H9 (cell line): ENCODE data around the gene SRGN. TPM values are rescaled to one million over a fixed set of nuclear protein-coding genes. Genes with fewer than 3 reads are reported as not detected.

Source experiments
- DNase-seq: peaks from one replicate; pipeline ENCODE4 v3.0.0-alpha.2; 2017
- H2AFZ ChIP-seq: one replicate; pipeline ENCODE4 v1.6.1; 2013; ENCODE audit warnings: mild to moderate bottlenecking, low read length, control low read depth, moderate library complexity
- H2AK5ac ChIP-seq: 2 replicates; pipeline ENCODE4 v1.6.1; 2013; ENCODE audit warnings: low read length, control low read depth, mixed read lengths; ENCODE audit not compliant: insufficient read length
- H2BK120ac ChIP-seq: one replicate; pipeline ENCODE4 v1.6.1; 2013; ENCODE audit warnings: low read depth, mild to moderate bottlenecking, low read length, control low read depth, inconsistent platforms; ENCODE audit not compliant: poor library complexity, severe bottlenecking
- H2BK12ac ChIP-seq: 2 replicates; pipeline ENCODE4 v1.6.1; 2013; ENCODE audit warnings: low read length, control low read depth, mixed read lengths, low read depth; ENCODE audit not compliant: insufficient read length
- H2BK15ac ChIP-seq: 2 replicates; pipeline ENCODE4 v1.6.1; 2013; ENCODE audit warnings: low read depth, low read length, control low read depth
- H2BK20ac ChIP-seq: one replicate; pipeline ENCODE4 v1.6.1; 2013; ENCODE audit warnings: low read depth, mild to moderate bottlenecking, low read length, control low read depth, inconsistent platforms; ENCODE audit not compliant: poor library complexity, severe bottlenecking
- H2BK5ac ChIP-seq: 2 replicates; pipeline ENCODE4 v1.6.1; 2013; ENCODE audit warnings: low read length, control low read depth, mixed read lengths; ENCODE audit not compliant: insufficient read length
- H3K14ac ChIP-seq: 2 replicates; pipeline ENCODE4 v1.6.1; 2013; ENCODE audit warnings: low read length, control low read depth; ENCODE audit not compliant: insufficient read depth
- H3K18ac ChIP-seq: 2 replicates; pipeline ENCODE4 v1.6.1; 2013; ENCODE audit warnings: low read depth, mild to moderate bottlenecking, mixed read lengths, low read length, control low read depth; ENCODE audit not compliant: insufficient read length
- H3K23ac ChIP-seq: 2 replicates; pipeline ENCODE4 v1.6.1; 2013; ENCODE audit warnings: low read length, control low read depth, mixed read lengths, low read depth; ENCODE audit not compliant: insufficient read length
- H3K23me2 ChIP-seq: 2 replicates; pipeline ENCODE4 v1.6.1; 2013; ENCODE audit warnings: low read depth, mild to moderate bottlenecking, mixed read lengths, low read length, control low read depth; ENCODE audit not compliant: insufficient read length, poor library complexity, severe bottlenecking
- H3K27ac ChIP-seq: 2 replicates; pipeline ENCODE4 v1.5.1; 2013; ENCODE audit warnings: low read length, control low read depth, mixed read lengths, low read depth; ENCODE audit not compliant: insufficient read length
- H3K27me3 ChIP-seq: 2 replicates; pipeline ENCODE4 v1.6.1; 2013; ENCODE audit warnings: low read length, control low read depth, inconsistent platforms; ENCODE audit not compliant: insufficient read depth
- H3K4ac ChIP-seq: 2 replicates; pipeline ENCODE4 v1.6.1; 2013; ENCODE audit warnings: low read depth, mild to moderate bottlenecking, control low read depth, inconsistent platforms, low read length, moderate library complexity
- H3K4me1 ChIP-seq: 2 replicates; pipeline ENCODE4 v1.6.1; 2013; ENCODE audit warnings: low read length, control low read depth, inconsistent platforms; ENCODE audit not compliant: insufficient read depth
- H3K4me2 ChIP-seq: 2 replicates; pipeline ENCODE4 v1.6.1; 2013; ENCODE audit warnings: low read length, control low read depth, mixed read lengths; ENCODE audit not compliant: insufficient read length, insufficient read depth
- H3K56ac ChIP-seq: 2 replicates; pipeline ENCODE4 v1.6.1; 2013; ENCODE audit warnings: low read depth, mild to moderate bottlenecking, mixed read lengths, low read length, control low read depth; ENCODE audit not compliant: insufficient read length
- H3K79me1 ChIP-seq: 2 replicates; pipeline ENCODE4 v1.6.1; 2013; ENCODE audit warnings: low read depth, mild to moderate bottlenecking, moderate library complexity, low read length, control low read depth, inconsistent platforms; ENCODE audit not compliant: insufficient read depth, poor library complexity, severe bottlenecking
- H3K79me2 ChIP-seq: 2 replicates; pipeline ENCODE4 v1.6.1; 2013; ENCODE audit warnings: low read length, control low read depth, inconsistent platforms; ENCODE audit not compliant: insufficient read depth
- H3K9ac ChIP-seq: 2 replicates; pipeline ENCODE4 v1.6.1; 2013; ENCODE audit warnings: low read length, control low read depth, mixed read lengths; ENCODE audit not compliant: insufficient read length; ENCODE audit errors: extremely low read depth
- H3K9me3 ChIP-seq: one replicate; pipeline ENCODE4 v1.6.1; 2013; ENCODE audit warnings: low read depth, low read length, inconsistent platforms; ENCODE audit not compliant: control insufficient read depth
- H3T11ph ChIP-seq: one replicate; pipeline ENCODE4 v1.6.1; 2013; ENCODE audit warnings: mild to moderate bottlenecking, low read length, control low read depth, inconsistent platforms
- H4K20me1 ChIP-seq: one replicate; pipeline ENCODE4 v1.6.1; 2013; ENCODE audit not compliant: control insufficient read depth, insufficient read length, insufficient read depth
- H4K5ac ChIP-seq: 2 replicates; pipeline ENCODE4 v1.6.1; 2013; ENCODE audit warnings: low read depth, mild to moderate bottlenecking, mixed read lengths, low read length, control low read depth; ENCODE audit not compliant: insufficient read length
- H4K8ac ChIP-seq: replicated peaks from 2 replicates; pipeline ENCODE4 v1.6.1; 2013; ENCODE audit warnings: low read length, control low read depth, mixed read lengths, low read depth; ENCODE audit not compliant: insufficient read length
- H4K91ac ChIP-seq: 2 replicates; pipeline ENCODE4 v1.6.1; 2013; ENCODE audit warnings: low read depth, mild to moderate bottlenecking, moderate library complexity, mixed read lengths, low read length, control low read depth; ENCODE audit not compliant: insufficient read length
- H3K27ac Mint-ChIP-seq, 3 experiments: 2 replicates in 2 of 3; 3 replicates in 1 of 3; pipeline ENCODE4 v1.8.0; 2020 to 2021; ENCODE audit warnings: mixed read lengths in 3 of 3, mild to moderate bottlenecking in 1 of 3, moderate library complexity in 1 of 3
- H3K27me3 Mint-ChIP-seq: 2 replicates; pipeline ENCODE4 v1.8.0; 2021; ENCODE audit warnings: low read depth, mild to moderate bottlenecking, moderate library complexity, mixed read lengths
- H3K36me3 Mint-ChIP-seq, 3 experiments: 2 replicates in 2 of 3; 3 replicates in 1 of 3; pipeline ENCODE4 v1.8.0; 2020 to 2021; ENCODE audit warnings: low read depth in 3 of 3, mixed read lengths in 3 of 3; ENCODE audit not compliant: insufficient read depth in 1 of 3
- H3K4me1 Mint-ChIP-seq, 2 experiments: 2 replicates each; pipeline ENCODE4 v1.8.0; 2020; ENCODE audit warnings: mixed read lengths in 2 of 2
- H3K4me3 Mint-ChIP-seq, 2 experiments: 2 replicates in 1 of 2; 3 replicates in 1 of 2; pipeline ENCODE4 v1.8.0; 2020 to 2021; ENCODE audit warnings: mild to moderate bottlenecking in 2 of 2, mixed read lengths in 2 of 2, moderate library complexity in 1 of 2
- H3K9me3 Mint-ChIP-seq, 2 experiments: 2 replicates in 1 of 2; 3 replicates in 1 of 2; pipeline ENCODE4 v1.8.0; 2020; ENCODE audit warnings: mild to moderate bottlenecking in 2 of 2, mixed read lengths in 2 of 2, moderate library complexity in 1 of 2
- WGBS: extraction: QIAGEN DNeasy Blood & Tissue Kit; methylation state at CpG from one replicate; pipeline ENCODE4 v1.1.7; 2013; ENCODE audit warnings: missing lambda C conversion rate, low lambda C conversion rate, mixed read lengths; ENCODE audit not compliant: insufficient read length; ENCODE audit errors: extremely low coverage; 5-methylcytosine and 5-hydroxymethylcytosine counted together
- total RNA-seq: library from RNA; stranded (reverse); gene quantifications from 2 replicates; pipeline ENCODE4 v1.2.1, GENCODE V29; 2021
- TF ChIP-seq, protein P1 (sequence below): fragments of 200-600 bp; sonication (generic); conservative IDR thresholded peaks from 3 replicates; pipeline ENCODE4 v1.8.0; 2021; ENCODE audit warnings: antibody characterized with exemption, mild to moderate bottlenecking

SRGN gene
- total RNA-seq, 1 experiment from 2014 or later: not detected

DNA sequence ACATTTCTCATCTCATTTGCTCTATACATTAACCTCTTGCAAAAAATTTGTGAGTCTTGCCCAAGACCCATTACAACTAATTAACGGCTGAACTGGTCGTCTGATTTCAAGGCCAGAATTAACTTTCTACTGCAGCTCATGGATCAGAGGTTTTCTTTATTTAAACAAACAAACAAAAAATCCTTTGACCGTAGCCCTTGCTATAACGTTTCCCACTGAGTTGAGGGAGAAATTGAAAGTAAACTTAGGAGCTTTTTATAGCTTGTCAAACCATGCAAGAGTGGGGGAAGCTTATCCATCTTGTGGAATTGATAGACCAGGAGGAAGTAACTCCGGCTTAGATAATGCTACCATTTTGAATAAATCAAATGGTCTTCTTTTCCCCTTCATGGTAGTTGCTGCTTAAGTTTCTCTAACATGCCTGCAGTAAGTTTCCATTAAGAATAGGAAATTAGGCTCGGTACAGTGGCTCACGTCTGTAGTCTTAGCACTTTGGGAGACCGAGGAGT lies 3.3 kb downstream of the SRGN start:
- H3K23me2 ChIP-seq: no peaks in the 10 kb centered on the region
- Mint-ChIP-seq H3K27ac (no peak overlapping the region), H3K27me3 (no peaks in the 10 kb centered on the region; the same call in 1 of the 2 replicates)

More for the DNA sequence above, 3.3 kb downstream of the SRGN start:
- no peaks in the 10 kb centered on the region for H3K9me3 Mint-ChIP-seq
- Histone ChIP-seq H3K79me1 (no peaks in the 10 kb centered on the region), H2BK5ac (no peak overlapping the region), H2BK12ac (no peak overlapping the region), H3K27ac (no peak overlapping the region), H3K14ac (no peak overlapping the region), H3K56ac (no peak overlapping the region), H2AFZ (no peak overlapping the region), H4K91ac (no peak overlapping the region), H3K27me3 (no peaks in the 10 kb centered on the region), H4K5ac (no peak overlapping the region), H3K18ac (no peak overlapping the region), H3K4ac (no peak overlapping the region), H3K9ac (no peak overlapping the region), H2BK15ac (no peak overlapping the region), H3K9me3 (no peaks in the 10 kb centered on the region), H2BK20ac (no peak overlapping the region), H3K4me2 (no peak overlapping the region), H3K23ac (no peak overlapping the region), H3K79me2 (no peaks in the 10 kb centered on the region), H2BK120ac (no peak overlapping the region), H3T11ph (no peak overlapping the region), H4K20me1 (no peaks in the 10 kb centered on the region), H2AK5ac (no peak overlapping the region), H4K8ac (no peak overlapping the region), H3K4me1 (no peaks in the 10 kb centered on the region)
- no peaks in the 10 kb centered on the region for H3K36me3 Mint-ChIP-seq
- TF ChIP-seq, protein P1, sequence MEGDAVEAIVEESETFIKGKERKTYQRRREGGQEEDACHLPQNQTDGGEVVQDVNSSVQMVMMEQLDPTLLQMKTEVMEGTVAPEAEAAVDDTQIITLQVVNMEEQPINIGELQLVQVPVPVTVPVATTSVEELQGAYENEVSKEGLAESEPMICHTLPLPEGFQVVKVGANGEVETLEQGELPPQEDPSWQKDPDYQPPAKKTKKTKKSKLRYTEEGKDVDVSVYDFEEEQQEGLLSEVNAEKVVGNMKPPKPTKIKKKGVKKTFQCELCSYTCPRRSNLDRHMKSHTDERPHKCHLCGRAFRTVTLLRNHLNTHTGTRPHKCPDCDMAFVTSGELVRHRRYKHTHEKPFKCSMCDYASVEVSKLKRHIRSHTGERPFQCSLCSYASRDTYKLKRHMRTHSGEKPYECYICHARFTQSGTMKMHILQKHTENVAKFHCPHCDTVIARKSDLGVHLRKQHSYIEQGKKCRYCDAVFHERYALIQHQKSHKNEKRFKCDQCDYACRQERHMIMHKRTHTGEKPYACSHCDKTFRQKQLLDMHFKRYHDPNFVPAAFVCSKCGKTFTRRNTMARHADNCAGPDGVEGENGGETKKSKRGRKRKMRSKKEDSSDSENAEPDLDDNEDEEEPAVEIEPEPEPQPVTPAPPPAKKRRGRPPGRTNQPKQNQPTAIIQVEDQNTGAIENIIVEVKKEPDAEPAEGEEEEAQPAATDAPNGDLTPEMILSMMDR: no peak
- H3K4me3 Mint-ChIP-seq: no peak overlapping the region
- no CpG with 5 or more reads among the region's 8 CpGs for WGBS
- peaks cover 1 to 2% of the 10 kb centered on the region in 2 experiments for H3K4me1 Mint-ChIP-seq
- DNase-seq: no peak
